Measurements from ENCODE around the gene SPATA1. TPM values are rescaled to one million over a fixed set of nuclear protein-coding genes. Genes with fewer than 3 reads are reported as not detected.

Gene SPATA1
- total and polyA plus RNA-seq, 2 of the 8 experiments (the other 6 are each of a cell fraction or from before 2014, with no cell fraction given) = 0.51 to 1.1 TPM

DNA sequence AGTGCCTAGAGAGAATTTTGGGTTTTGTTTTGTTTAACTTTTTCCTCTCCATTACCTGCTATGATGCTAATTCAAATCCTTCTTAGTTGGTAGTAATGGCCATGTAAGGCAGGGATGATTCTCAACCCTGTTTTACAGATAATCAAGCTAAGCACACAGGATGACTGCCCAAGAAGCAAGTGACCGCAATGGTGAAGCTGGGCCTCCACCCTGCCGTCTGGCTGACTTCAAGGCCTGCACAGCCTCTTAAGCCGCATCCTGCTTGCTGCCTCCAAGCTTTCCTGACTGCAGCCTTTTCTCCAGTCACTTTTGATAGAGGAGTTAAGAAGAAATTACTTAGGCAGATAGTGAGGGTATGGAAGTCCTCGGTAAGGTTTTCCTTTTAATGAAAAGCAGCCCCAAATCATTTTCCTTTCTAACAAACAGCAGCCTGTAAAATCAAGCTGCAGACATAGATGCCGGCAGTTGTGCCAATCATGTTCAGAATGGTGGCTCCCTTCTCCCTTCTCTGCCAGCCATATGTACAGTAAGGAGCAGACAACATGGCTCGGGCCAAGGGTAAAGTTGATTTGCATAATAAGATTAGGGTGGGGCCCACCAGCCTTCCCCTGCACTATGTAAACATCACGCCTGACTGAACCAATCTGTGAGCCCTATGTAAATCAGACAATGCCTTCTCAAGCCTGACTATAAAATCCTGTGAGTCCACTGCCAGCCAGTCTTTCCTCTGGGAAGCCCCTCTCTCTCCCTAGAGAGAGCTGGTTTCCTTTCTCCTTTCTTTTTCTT lies 76.8 kb downstream of the SPATA1 start:
- no peak overlapping the region for H3K9ac ChIP-seq (replicated peaks in 1 of 4; ENCODE audit: extremely low read depth in 1 of 4, low read depth in 3 of 4, low read length in 3 of 4)
- H4K5ac ChIP-seq (ENCODE audit: insufficient read length, low read depth, low read length) = no peak overlapping the region
- no peaks in the 10 kb centered on the region for H3K27me3 ChIP-seq (replicated peaks in 1 of 4; ENCODE audit: control insufficient read depth in 3 of 4, extremely low read depth in 1 of 4, insufficient read depth in 3 of 4, low read length in 3 of 4)
- no peaks in the 10 kb centered on the region for H4K20me1 ChIP-seq (replicated peaks in 1 of 2; ENCODE audit: control insufficient read depth in 1 of 2, insufficient read depth in 2 of 2, low read length in 2 of 2)
- no peak overlapping the region for H3K56ac ChIP-seq (replicated peaks; ENCODE audit: insufficient read length, low read depth, low read length)
- H3K23me2 ChIP-seq (ENCODE audit: low read depth, low read length) = no peaks in the 10 kb centered on the region
- H3K4me3 ChIP-seq (ENCODE audit: extremely low read depth in 1 of 4, insufficient read depth in 2 of 4, low read depth in 3 of 4, low read length in 4 of 4) = peak overlapping the region in 1 of 4 experiments; percentile 20; a peak in 1 of 8 replicates
- H2AFZ ChIP-seq (ENCODE audit: low read length) = peak overlapping the region; percentile 92
- no peak overlapping the region for H4K91ac ChIP-seq (replicated peaks; ENCODE audit: insufficient read length, low read length)
- H2BK5ac ChIP-seq (ENCODE audit: low read depth, low read length) = no peak overlapping the region
- 76% methylated on average over 7 of the region's 7 CpGs; no CpG with 5 or more reads in 1 of the 2 experiments for WGBS, 2 experiments (ENCODE audit: extremely low coverage in 1 of 2, insufficient coverage in 1 of 2, insufficient read length in 1 of 2, insufficient replicate concordance in 2 of 2, low coverage in 1 of 2, low lambda C conversion rate in 2 of 2, missing lambda C conversion rate in 1 of 2)
- H3K4ac ChIP-seq (replicated peaks; ENCODE audit: insufficient read length, low read depth, low read length) = no peak overlapping the region
- no peak overlapping the region for H2BK15ac ChIP-seq (ENCODE audit: low read length)
- ChIA-PET POLR2A (ENCODE audit: partially characterized antibody) (interaction anchor here (0.7 kb wide), 2 partner anchors 8 to 10 kb away, joined by 3 read pairs; partner anchors contain the start of gene CTBS), CTCF (ENCODE audit: partially characterized antibody) (interaction anchor here (0.7 to 2.6 kb wide), 3 partner anchors 11 to 142 kb away, joined by 5 to 13 read pairs (median 8); no protein-coding TSS in a partner anchor)
- no peak overlapping the region for H3K27ac ChIP-seq (ENCODE audit: low read depth, low read length)
- H2BK20ac ChIP-seq (ENCODE audit: low read length) = no peak overlapping the region
- no peak overlapping the region for H2BK12ac ChIP-seq (ENCODE audit: low read depth, low read length)
- no peak for DNase-seq (ENCODE audit: low read depth in 1 of 2, low spot score in 2 of 2)
- no peak overlapping the region for H2BK120ac ChIP-seq (replicated peaks; ENCODE audit: low read depth, low read length)
- no peak overlapping the region for H3K4me2 ChIP-seq (ENCODE audit: insufficient read depth in 1 of 2, low read depth in 2 of 2, low read length in 2 of 2)
- no peak overlapping the region for H4K8ac ChIP-seq (ENCODE audit: extremely low read depth, insufficient read depth, low read length)
- H3K23ac ChIP-seq (ENCODE audit: insufficient read length) = no peak overlapping the region
- no peaks in the 10 kb centered on the region for H3K36me3 ChIP-seq (ENCODE audit: control insufficient read depth in 2 of 4, insufficient read depth in 4 of 4, low read length in 3 of 4)
- H3K79me2 ChIP-seq (ENCODE audit: control insufficient read depth in 1 of 2, insufficient read depth in 2 of 2, low read length in 2 of 2) = no peaks in the 10 kb centered on the region
- H3K9me3 ChIP-seq (ENCODE audit: insufficient read depth in 2 of 2, low read depth in 1 of 2, low read length in 1 of 2) = no peaks in the 10 kb centered on the region
- H2AK5ac ChIP-seq (ENCODE audit: low read depth, low read length) = no peak overlapping the region
- TF ChIP-seq JUND (IDR thresholded peaks at IDR 0.05; ENCODE audit: low read length) (no peak), CBX8 (IDR thresholded peaks at IDR 0.05; ENCODE audit: borderline replicate concordance, low read depth, low read length) (no peak), RFX5 (IDR thresholded peaks at IDR 0.05; ENCODE audit: borderline replicate concordance, low read depth, low read length) (no peak), CBX5 (IDR thresholded peaks at IDR 0.05; ENCODE audit: low read depth, low read length) (no peak), CTBP2 (IDR thresholded peaks at IDR 0.05; ENCODE audit: borderline replicate concordance, insufficient read depth, insufficient read length, low read length) (no peak), YY1 (IDR thresholded peaks at IDR 0.05; ENCODE audit: low read depth, low read length) (no peak), SP1 (IDR thresholded peaks at IDR 0.05; ENCODE audit: low read depth, low read length) (no peak), SP4 (IDR thresholded peaks at IDR 0.05; ENCODE audit: low read length) (no peak), TCF12 (IDR thresholded peaks at IDR 0.05; ENCODE audit: low read depth, low read length) (no peak), POLR2A (IDR thresholded peaks at IDR 0.05; ENCODE audit: control extremely low read depth in 1 of 2, low read depth in 2 of 2, low read length in 2 of 2) (no peak), TBP (IDR thresholded peaks at IDR 0.05; ENCODE audit: low read depth, low read length) (no peak), SIRT6 (IDR thresholded peaks at IDR 0.05; ENCODE audit: low read length) (no peak), CEBPB (IDR thresholded peaks at IDR 0.05; ENCODE audit: low read depth, low read length) (no peak), EZH2 (IDR thresholded peaks at IDR 0.05; ENCODE audit: low read depth, low read length, severe bottlenecking) (no peak)
- H3K4me1 ChIP-seq (replicated peaks in 1 of 4; ENCODE audit: control insufficient read depth in 3 of 4, insufficient read depth in 4 of 4, low read length in 3 of 4) = peaks cover 3 to 13% (median 8%) of the 10 kb centered on the region in 4 experiments
- FAIRE-seq = no peak
- no peaks in the 10 kb centered on the region for H3K79me1 ChIP-seq (ENCODE audit: low read depth, low read length)
- no peak overlapping the region for H3K14ac ChIP-seq (ENCODE audit: insufficient read length)
- H3K18ac ChIP-seq (ENCODE audit: extremely low read depth, low read length) = no peak overlapping the region
